CD4-positive, alpha-beta T cell treated with Interleukin-21 for 1 hour (primary cell): ENCODE data around the gene AVPR2.

Experiments
- DNase-seq: peaks from one replicate; pipeline ENCODE4 v3.0.0-alpha.2; 2020

Gene AVPR2

DNA sequence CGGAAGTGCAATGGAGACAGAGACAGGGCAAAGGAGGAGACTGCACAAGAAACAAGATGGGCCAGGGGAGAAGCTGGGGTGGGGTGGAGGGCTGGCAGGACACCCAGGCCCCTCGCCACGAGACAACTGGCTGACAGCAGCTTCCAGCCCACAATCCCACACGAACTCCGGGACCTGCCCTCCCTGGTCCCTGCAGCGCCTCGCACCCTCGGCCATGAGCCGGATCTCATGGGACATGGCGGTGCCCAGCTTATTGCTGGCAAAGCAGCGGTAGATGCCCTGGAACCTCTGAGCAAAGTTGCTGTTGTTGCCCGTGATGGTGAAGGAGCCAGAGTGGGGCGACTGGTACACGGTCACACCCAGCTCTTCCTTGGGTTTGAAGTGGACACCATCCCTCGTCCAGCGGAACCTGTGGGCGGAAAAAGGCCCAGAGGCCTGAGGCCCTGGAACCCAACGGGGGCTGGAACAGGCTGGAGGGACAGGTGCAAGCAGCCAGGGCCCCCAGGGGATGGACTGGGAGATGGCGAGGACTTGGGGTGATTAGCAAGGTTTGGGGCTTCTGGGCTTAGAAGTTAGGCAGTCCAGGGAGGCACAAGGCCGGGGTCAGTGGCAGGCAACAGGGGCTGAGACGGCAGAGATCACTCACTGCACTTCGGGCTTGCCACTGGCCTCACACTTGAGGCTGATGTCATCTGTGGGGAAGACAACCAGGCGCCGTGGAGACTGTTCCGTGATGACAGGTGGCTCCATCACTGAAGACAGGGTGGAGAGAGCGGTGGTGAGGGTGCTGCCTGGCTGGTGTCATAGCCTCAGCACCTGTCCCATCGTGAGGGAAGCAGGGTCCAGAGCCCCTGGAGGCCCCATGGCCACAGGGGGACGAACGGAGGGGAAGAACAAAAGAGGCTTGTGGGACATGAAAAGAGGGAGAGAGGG is 32.3 kb upstream of the AVPR2 start:
- no peak for DNase-seq

DNA sequence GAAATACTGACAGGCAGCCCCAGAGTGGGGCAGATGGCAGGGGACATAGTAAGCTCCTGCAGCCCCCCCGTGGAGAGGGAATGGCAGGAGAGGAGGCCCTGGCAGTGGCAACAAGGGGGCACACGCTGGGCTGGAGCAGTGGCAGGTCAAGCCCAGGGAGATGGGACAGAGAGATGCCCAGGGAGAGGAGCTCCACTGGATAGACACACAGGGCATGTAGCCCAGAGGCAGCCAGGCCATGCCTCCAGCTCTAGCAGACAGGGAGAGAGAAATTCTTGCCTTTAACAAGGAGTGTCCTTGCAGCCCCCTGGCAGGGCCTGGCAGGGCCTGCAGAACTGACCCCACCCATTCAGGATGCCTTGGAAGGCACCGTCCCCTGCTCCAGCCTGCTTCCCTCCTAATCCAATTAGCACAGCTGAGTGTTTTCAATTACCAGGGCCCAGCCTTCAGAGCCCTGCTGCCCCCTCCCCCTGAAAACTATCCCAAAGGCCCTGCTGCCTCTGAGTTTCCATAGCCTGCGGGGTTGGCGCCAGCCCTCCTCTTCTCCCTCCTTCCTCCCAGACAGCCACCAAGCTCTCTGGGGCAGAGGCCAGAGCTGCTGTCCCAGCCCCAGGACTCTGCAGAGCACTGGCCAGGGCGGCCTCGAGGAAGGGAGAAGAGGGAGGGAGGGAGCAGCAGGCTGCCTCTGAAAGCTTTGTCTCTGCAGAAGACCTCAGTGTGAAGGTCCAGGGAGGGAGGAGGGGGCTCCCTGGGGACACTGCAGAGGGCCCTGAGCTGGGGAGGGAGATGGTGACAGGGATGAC is 31.0 kb upstream of the AVPR2 start:
- DNase-seq = no peak

DNA sequence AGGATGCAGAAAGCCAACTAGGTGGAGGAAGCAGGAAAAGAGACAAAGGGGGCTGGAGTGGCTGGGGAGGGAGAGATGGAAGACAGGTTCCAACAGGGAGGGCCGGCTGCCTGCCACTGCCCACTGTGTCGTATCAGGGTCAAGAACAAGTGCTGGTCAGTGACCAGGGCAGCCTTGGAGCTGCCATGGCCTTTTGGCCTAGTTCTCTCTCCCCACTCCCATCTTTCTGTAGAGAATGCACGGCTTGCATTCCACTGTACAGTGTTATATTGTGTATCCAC is 30.4 kb upstream of the AVPR2 start:
- no peak for DNase-seq

DNA sequence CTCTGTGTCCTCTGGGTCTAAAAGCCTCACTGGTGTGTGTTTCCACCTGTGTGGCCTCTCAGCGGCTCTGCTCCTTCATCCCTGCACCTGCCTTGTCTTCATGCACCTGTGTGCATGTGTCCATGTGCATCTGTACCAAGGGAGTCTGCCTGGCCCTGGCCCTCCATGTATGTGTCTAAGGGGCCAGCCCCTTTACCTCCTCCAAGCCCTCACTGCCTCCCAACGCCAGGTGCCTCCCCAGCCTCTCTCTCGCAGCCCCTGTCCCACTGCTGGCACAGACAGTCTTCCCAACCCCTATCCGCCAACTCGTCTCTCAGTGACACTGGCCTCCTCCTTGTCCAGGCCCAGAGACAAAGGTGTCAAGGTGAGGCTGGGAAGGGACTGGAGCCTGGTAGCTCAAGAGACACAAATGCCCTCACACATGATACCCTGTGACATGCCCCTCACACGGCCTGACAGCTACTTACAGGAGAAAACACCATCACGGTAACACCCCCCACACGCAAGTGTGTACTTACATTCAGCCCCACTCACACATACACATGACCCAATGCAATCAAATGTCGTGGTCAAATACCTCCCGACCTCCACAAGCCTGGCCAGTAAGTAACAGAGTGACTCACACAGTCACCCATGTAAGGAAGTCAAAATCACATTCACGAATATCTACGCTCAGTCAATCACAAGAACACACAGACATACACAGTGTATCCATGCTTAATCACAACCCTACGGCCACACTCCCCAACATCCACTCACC is 29.9 kb upstream of the AVPR2 start:
- DNase-seq = no peak

GRCh38 chrX:153875391-153876111 is 28.9 kb upstream of the AVPR2 start:
- DNase-seq = peak; percentile 62

DNA sequence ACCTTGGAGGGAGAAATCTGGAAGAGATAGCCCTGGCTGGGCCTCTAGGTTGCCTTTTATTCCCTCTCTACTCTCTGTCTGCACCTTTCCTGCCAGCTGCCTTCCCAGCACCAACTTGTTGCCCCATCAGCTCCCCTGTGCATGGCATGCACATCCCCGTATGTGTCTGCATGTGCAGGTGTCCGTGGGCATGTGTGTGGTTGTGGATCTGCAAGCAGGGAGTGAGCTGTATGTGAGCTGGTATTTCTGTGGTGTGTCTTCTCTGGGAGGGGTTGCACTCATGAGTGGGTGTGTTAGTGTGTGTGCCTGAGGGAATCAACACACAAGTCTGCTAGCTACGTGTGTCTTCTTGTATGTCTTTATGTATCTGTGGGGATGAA is 28.4 kb upstream of the AVPR2 start:
- DNase-seq = no peak

DNA sequence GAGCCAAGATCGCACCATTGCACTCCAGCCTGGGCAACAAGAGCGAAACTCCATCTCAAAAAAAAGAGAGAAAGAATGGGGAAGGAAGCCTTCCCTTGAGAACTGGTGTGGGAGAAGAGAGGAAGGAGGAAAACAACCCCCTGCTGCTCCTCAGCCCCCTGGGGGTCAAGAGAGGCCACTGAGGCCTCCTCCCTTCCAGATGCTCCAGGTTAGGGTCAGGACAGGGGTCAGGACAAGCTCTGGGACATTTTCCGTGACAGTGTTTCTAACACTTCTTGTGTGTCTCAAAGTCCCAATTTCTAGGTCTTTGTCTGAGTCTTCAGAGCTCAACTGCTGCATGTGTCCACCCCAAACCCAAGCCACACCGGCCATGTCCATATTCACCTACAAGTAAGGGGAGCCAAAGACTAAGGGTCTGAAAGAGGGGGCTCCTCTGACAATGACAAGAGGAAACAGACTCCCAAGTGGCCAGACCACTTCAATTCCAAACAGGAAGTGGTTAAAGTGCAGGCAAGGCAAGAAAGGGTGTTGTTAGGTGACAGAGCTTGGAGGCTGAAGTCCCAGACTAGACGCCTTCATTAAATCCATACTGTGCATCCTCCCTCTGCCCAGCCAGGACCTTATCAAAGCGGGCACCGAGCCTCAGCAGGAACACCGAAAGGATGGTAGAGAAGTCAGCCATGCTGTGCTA is 26.8 kb upstream of the AVPR2 start:
- DNase-seq = no peak

GRCh38 chrX:153878345-153878744 is 26.1 kb upstream of the AVPR2 start:
- DNase-seq = no peak

- DNase-seq = no peak
Measured at GRCh38 chrX:153878969-153879653, 25.4 kb upstream of the AVPR2 start.

GRCh38 chrX:153879741-153880439 is 24.6 kb upstream of the AVPR2 start:
- no peak for DNase-seq

- no peak for DNase-seq
Measured at GRCh38 chrX:153880440-153880815, 24.0 kb upstream of the AVPR2 start.

DNA sequence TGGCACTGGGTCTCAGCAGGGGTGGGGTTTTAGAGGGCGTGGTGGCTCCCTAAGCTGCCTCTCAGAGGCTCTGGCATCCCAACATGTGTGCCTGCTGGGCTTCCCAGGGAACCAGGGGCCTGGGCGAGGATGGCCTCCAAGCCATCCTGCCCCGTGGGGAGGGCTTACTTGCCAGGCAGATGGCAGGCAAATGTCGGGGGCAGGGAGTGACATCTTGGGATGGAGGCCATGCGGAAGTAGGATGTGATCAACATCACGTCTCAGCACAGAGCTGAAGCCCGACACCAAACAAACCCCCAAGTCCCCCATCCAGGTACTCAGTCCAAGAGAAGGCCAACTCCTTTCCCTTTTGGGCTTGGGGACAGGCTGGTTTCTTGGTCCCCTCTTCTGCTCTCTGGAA is 23.2 kb upstream of the AVPR2 start:
- DNase-seq = no peak

DNA sequence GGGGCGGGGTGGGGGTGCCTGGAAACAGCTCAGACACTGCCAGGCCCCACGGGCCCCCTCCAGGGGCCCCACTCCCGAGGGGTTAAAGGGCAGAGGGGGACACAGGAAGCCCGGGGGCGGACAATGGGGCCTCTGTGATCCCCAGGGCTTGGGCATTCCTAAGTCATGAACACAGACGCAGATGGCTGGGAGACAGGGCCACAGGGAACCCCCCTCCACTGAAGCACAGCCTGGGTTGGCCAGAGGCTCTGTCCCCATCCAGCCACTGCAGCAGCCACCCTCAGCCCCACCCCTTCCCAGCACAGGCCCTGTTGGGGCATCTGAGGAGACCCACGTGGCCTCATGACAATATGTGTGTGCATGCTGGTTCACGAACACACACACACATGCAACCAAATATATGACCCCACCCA is 22.4 kb upstream of the AVPR2 start:
- no peak for DNase-seq

GRCh38 chrX:153882557-153882956 is 21.9 kb upstream of the AVPR2 start:
- no peak for DNase-seq

DNA sequence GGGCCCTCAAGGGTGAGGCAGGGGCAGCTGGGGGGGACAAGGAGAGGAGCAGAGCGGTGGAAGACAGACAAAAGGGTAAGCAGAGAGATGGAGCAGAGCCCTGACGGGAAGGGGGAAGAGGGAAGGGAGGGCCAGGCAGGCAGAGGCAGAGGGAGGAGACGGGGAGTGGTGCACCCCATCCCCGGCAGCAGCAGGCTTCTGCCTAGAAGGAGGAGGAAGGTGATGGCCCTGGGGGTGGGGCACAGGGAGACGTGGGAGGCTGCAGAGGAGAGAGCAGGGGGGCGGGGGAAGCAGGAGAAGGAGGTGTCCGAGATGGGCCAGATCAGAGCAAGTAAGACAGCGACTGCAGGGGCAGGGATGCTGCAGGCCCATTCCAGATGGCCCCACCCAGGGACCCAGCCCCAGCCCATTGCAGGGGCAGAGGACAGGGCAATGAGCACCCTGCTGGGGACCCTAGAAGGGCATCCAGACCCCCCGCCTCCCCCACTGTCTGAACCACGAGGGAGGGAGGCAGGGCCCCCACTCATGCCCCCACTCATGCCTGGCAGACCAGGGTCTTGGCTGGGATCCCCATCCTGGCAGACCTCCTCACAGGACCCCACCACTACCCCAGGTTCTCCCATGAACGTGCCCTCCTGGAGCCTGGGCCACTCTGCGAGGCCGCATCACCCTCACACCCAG is 21.2 kb upstream of the AVPR2 start:
- no peak for DNase-seq

DNA sequence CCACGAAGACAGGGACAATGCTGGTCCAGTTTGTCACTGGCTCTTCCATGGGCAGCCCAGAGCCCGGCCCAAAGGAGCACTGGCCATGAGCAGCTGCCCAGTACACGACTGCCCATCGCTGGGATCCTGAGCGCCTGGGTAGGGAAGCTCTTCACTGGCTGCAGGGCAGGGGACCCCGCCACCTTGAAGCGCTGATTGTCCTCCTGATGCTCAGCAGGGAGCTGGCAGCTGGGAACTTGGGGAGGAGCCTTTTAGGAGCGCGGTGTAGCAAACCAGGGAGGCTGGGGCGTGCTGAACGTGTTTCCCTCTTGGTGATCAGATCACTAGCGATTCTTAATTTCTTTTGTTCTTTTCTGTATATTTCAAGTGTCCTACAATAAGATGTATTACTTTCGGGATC is 20.3 kb upstream of the AVPR2 start:
- DNase-seq = no peak

- no peak for DNase-seq
Measured at GRCh38 chrX:153884590-153884989, 19.9 kb upstream of the AVPR2 start.

- DNase-seq = no peak
Measured at GRCh38 chrX:153885208-153885787, 19.2 kb upstream of the AVPR2 start.

GRCh38 chrX:153885968-153886903 is 18.2 kb upstream of the AVPR2 start, which contains the start of gene L1CAM:
Gene L1CAM, minus strand, starts transcription at chrX:153886173. Its CDS starts 10,337 bp downstream, at chrX:153875836.
- peak; percentile 33 for DNase-seq
